ENCODE data around the gene ANTKMT.
"Not testable (repeated sequence)": the region's sequence is repeated elsewhere in the genome, so short reads cannot be mapped to it uniquely, and the experiment has no call there.

ANTKMT gene

DNA sequence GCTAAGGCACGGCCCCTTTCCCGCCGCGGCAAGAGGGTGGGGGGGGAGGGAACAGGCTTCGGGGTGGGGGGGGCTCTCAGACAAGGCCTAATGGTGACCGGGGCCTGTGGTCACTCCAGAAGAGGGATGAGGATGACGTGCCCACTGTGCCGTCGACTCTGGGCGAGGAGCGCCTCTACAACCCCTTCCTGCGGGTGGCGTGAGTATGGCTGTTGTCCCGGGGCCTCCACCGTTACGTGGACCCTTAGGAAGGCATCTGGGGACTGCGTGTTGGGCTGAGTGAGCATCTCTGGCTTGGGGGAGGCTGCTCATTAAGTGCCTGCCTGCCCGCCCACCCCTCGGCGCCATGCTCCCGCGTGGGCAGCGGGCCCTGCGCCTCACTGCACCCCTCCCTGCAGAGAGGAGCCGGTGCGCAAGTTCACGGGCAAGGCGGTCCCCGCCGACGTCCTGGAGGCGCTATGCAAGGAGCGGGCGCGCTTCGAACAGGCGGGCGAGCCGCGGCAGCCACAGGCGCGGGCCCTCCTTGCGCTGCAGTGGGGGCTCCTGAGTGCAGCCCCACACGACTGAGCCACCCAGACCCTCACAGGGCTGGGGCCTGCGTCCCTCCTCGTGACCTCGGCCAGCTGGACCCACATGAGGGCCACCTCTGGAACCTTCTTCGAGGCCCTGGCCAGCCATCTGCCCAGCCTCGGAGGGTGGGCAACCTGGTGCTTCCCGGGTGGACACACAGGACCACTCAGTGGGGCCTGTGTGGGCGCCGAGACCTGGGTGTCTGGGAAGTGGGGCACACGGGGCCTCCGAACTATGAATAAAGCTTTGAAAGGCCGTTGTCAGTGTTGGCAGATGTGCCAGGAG, 8.2 kb downstream of the ANTKMT start:
- FAIRE-seq = no peak

DNA sequence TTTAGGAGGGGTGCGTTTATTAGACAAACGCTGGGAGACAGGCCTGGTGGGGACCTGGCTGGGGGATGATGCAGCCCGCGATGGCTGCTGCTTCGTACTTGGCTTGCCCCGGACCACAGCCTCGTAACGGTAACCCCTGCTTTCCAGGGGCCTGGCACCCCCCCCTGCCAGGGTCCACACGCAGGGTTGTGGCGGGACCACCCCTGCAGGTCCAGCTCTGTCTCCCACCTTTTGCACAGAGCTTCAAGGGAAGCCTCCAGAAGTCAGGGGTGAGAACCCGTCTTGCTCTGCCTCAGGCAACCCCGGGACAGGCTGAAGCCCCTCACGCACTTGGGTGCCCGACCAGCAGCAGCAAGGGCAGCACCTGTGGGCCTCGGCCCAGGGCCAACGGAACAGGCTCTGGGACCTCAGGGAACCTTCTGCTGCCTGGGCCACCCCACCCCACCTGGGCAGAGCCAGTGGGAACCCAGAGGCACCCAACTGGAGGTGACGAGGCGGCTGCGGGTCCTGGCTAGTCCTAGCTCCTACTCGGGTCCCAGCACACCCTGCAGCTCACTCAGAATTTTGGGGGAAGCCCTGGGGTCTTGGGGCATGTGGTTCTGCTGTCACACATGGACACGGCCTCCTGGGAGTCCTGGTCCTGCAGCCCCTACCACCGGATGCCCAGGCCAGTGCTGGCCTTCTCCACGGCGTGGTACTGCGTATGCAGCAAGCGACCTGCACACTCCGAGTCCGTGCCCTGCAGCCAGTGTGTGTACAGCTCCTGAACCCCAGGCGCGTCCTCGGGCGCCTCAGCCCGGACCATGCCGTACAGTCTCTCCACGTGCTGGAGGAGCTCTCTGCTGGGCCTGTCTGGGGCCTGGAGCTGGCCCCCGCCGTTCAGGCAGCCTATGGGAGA, 9.1 kb downstream of the ANTKMT start:
- FAIRE-seq = no peak

DNA sequence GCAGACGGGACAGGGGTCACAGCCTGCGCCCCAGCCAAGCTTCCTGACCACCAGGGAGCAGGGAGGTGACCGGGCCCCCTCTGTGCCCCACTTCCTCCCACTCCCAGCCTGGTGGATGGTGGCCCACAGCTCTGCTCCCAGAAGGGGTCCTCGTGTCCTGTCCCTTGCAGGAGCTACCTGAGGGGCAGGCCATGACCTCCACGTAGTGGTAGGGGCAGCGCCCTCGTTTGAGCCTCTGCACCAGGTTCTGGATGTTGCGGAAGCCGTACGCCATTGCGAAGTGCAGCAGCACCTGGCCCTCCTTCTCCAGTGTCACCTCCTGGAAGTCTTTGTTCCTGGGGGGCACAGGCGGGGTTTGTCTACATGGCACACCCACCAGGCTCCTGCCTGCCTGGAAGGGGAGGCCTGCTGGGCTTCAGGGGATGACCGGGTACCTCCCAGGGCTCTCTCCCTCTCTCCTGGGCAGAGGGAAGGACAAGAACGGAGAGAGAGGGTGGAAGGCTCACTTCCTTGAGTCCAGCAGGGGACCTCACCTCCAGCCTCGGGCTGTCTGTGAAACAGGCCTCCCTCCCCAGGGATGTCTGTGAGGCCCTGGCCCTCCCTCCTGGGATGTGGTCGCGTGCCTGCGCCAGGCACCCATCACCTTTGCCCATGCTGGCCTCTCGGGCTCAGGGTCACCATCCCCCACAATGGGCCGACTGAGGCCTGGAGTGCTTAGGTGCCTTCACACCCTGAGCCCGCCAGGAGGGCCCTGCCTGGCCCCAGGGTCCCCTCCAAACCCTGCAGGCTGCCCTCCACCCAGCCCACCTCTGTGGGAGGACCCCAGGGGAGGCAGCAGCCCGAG, 9.9 kb downstream of the ANTKMT start:
- FAIRE-seq = no peak

GRCh38 chr16:732332-732731, 11.4 kb downstream of the ANTKMT start:
- no peak for FAIRE-seq

GRCh38 chr16:732936-733335, 12.0 kb downstream of the ANTKMT start:
- FAIRE-seq = no peak

GRCh38 chr16:733382-734207, 12.6 kb downstream of the ANTKMT start:
- FAIRE-seq = no peak

DNA sequence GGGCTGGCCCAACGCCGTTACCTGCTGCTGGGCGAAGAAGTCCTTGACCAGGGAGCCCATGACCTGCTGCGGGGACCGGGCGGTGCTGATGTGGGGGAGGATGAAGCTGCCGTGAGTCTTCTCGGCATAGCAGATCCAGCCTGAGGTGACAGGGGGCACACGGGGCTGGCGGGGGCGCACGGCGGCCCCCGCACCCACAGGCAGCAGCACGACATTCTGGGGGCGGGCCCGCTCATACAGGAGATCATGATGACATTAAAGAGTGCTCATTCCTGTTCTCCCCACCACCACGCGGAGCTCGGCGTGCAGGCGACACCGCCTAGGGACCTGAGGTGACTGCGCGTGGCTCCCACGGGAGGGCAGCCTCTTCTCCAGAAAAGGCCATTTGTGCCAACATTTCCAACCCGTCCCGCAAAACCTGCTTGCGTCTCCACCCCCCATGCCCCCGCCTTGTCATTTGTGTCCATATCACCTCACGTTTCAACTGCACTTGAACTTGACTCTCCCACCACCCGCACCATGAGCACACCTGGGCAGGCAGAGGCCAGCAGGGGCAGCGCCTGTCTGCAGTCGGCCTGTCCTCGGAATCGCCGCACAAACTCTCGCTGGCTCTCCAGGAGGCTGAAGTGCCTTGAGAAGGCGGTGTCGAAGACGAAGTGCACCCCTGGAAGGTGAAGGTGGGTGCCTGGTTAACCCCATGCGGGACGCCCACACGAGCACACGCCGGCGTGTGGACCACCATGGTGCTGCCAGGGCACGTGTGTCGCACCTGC, 13.4 kb downstream of the ANTKMT start:
- FAIRE-seq = no peak

- FAIRE-seq = no peak
Observed at GRCh38 chr16:734981-735881, 14.3 kb downstream of the ANTKMT start.

DNA sequence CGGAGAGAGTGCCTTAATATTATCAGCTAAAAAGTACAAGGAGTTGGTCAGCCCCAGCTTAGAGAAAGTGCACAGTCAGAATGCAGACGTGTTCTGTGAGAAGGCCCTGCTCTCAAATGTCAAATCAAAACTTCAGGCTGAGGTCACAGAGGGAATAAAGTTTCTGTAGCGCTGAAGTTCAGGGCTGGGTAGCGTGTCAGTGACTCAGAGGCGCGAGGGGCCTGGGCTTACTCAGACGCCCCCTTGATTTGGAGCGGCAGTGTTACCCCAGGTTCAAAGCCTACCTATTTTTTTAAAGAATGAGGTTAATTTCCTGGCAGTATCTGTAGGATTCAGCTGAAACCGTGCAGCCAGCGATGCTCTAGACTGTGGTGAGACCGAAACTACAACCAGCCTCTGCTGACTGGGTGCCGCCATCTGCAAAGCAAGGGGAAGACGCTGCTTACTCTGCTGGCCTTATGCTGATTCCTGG, 15.1 kb downstream of the ANTKMT start:
- no peak for FAIRE-seq

GRCh38 chr16:736936-737481, 16.1 kb downstream of the ANTKMT start:
- FAIRE-seq = no peak

- FAIRE-seq = no peak
Observed at GRCh38 chr16:739560-740458, 18.9 kb downstream of the ANTKMT start.

DNA sequence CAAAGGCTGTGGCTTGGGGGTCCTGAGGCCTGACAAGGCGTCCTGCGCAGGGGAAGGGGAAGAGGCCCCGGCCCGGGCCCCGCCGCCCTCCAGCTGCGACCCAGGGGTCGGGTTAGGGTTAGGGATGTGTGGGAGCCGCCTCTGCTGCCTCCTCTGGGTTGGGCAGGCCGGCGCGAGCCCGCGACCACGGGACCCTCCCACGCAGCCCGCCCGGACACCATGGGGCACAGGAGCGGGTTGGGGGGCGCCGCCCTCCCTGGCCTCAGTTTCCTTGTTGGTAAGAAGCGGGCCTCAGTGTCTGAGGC, 19.5 kb downstream of the ANTKMT start:
- no peak for FAIRE-seq

DNA sequence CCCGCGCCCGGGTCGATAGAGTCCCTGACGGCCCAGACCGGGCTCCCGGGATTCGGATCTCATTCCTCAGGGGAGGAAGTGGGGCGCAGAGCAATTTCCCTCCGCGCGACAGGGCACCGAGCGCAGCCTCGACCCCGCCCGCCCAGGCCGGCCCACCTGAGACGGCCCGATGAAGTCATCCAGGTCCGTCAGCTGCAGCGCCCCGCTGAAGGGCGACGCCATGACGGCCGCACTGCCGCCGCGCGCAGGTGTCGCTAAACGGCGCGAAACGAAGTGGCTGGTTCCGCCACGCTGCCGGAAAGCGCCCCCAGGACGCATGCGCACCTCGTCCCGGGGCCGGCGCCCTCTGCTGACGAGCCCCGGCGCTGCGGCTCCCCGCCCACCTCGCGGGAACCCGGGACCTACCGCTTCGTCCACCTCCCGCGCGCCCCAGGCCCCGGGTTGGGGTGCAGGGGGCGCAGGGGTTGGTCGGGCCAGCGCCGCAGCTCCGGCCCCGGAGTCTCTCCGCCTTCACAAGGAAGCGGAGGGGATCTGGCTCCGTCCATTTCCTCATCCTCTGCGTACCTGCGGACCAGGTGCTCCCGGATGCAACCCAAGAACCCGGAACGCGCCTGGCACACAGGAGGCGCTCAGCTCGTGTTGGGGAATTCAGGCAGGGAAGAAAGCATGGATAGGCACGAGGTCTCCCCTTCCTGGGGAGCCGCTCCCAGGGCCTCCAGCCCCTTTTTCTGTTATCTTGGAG, 20.0 kb downstream of the ANTKMT start, which contains the start of gene CIAO3:
Gene CIAO3, minus strand, starts transcription at position 234 of the 742 bp plus-strand sequence. Its CDS starts 12 bp downstream, at position 222.
- FAIRE-seq = no peak

DNA sequence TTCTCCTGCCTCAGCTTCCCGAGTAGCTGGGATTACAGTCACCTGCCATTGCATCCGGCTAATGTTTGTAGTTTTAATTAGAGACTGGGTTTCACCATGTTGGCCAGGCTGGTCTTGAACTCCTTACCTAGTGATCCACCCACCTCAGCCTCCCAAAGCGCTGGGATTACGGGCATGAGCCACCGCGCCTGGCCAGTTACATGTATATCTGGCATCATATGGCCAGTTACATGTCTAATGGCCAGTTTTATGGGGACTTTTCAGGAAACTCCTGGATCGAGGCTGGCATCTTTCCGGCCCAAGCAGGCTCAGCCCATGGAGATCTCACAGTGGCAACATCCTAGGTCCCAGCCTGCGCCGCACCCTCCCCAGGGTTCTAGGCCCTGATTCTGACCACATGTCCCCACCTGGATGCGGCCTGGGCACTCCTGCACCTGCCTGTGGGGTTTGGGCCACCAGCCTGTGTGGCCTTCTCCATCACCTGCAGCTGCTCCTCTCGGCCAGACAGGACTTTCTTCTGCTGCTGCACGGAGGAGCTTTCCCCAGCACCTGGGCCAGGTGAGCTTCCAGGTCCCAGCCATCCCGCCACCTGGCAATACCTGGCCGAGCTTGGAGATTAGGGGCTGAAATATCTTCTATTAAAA, 21.2 kb downstream of the ANTKMT start:
- FAIRE-seq = no peak

DNA sequence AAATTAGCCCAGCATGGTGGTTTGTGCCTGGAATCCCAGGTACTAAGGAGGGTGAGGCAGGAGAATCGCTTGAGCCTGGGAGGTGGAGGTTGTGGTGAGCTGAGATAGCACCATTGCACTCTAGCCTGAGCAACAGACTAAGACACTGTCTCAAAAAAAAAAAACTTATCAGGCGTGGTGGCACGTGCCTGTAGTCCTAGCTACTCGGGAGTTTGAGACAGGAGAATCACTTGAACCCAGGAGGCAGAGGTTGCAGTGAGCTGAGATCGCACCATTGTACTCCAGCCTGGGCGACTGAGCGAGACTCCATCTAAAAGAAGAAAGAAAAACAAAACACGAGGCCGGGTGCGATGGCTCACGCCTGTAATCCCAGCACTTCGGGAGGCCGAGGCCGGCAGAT, 21.9 kb downstream of the ANTKMT start:
- not testable (repeated sequence) for FAIRE-seq

GRCh38 chr16:743794-744500, 23.0 kb downstream of the ANTKMT start:
- FAIRE-seq = no peak

GRCh38 chr16:745739-746138, 24.8 kb downstream of the ANTKMT start:
- no peak for FAIRE-seq

Data from A204.1 (cell line).